Measurements from ENCODE around the gene ALDH18A1.

- TF ChIP-seq CTCF (IDR thresholded peaks at IDR 0.05) (no peak), POLR2A (IDR thresholded peaks at IDR 0.05) (no peak)
Observed at GRCh38 chr10:95600158-95600557, 56.4 kb downstream of the ALDH18A1 start.

Data from body of pancreas (tissue), 4 donors.